ENCODE results near the gene DDX27.

DNA sequence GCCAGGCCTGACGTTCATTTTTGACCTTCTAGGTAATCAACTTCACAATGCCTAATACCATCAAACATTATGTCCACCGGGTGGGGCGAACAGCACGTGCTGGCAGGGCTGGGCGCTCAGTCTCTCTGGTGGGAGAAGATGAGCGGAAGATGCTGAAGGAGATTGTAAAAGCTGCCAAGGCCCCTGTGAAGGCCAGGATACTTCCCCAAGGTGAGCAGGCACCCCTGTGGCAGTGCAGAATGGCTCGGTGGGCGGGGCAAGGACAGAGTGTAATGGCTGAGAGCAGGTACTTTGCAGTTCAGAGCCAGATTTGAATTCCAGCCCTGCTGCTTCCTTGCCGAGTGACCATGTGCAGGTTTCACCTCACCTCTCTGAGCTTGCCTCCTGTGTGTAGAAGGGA is 17.1 kb downstream of the DDX27 start:
- TF ChIP-seq ELF4 (IDR thresholded peaks at IDR 0.05) (no peak), SP1 (IDR thresholded peaks at IDR 0.05) (no peak), ARNT (IDR thresholded peaks at IDR 0.05) (no peak), FOXK2 (IDR thresholded peaks at IDR 0.05) (no peak), TARDBP (IDR thresholded peaks at IDR 0.05) (no peak), BHLHE40 (IDR thresholded peaks at IDR 0.05; ENCODE audit: borderline replicate concordance) (no peak), SUZ12 (IDR thresholded peaks at IDR 0.05) (no peak), FOXA1 (IDR thresholded peaks at IDR 0.05) (no peak), HDGF (IDR thresholded peaks at IDR 0.05; ENCODE audit: borderline replicate concordance) (no peak), CTBP1 (IDR thresholded peaks at IDR 0.05; ENCODE audit: borderline replicate concordance) (no peak)
